ENCODE data around the gene ARPIN. TPM values are rescaled to one million over a fixed set of nuclear protein-coding genes. Genes with fewer than 3 reads are reported as not detected.
"Not testable (repeated sequence)": the region's sequence is repeated elsewhere in the genome, so short reads cannot be mapped to it uniquely, and the experiment has no call there.

The ARPIN gene
- total RNA-seq, 1 donor from 2014 or later: 20.4 TPM

GRCh38 chr15:89875741-89876140, 37.0 kb downstream of the ARPIN start:
- Mint-ChIP-seq H3K27me3 (no peaks in the 10 kb centered on the region), H3K9me3 (ENCODE audit: low read depth) (no peaks in the 10 kb centered on the region), H3K4me3 (ENCODE audit: low read depth) (no peak overlapping the region), H3K36me3 (ENCODE audit: insufficient read depth) (peaks cover 17% of the 10 kb centered on the region), H3K4me1 (ENCODE audit: low read depth) (no peaks in the 10 kb centered on the region), H3K27ac (no peak overlapping the region)
- DNase-seq (ENCODE audit: low spot score, unreplicated experiment): no peak
- no peak for TF ChIP-seq CTCF (IDR thresholded peaks at IDR 0.05; ENCODE audit: unreplicated experiment)

GRCh38 chr15:89874926-89875564, 37.7 kb downstream of the ARPIN start:
- Mint-ChIP-seq H3K4me1 (ENCODE audit: low read depth) (no peaks in the 10 kb centered on the region), H3K27ac (no peak overlapping the region), H3K36me3 (ENCODE audit: insufficient read depth) (peaks cover 24% of the 10 kb centered on the region), H3K9me3 (ENCODE audit: low read depth) (no peaks in the 10 kb centered on the region), H3K4me3 (ENCODE audit: low read depth) (no peak overlapping the region), H3K27me3 (no peaks in the 10 kb centered on the region)
- DNase-seq (ENCODE audit: low spot score, unreplicated experiment): peak; percentile 71
- TF ChIP-seq CTCF (IDR thresholded peaks at IDR 0.05; ENCODE audit: unreplicated experiment): peak; percentile 95

- no peaks in the 10 kb centered on the region for H3K4me1 Mint-ChIP-seq (ENCODE audit: low read depth)
- no peaks in the 10 kb centered on the region for H3K27me3 Mint-ChIP-seq
- TF ChIP-seq CTCF (IDR thresholded peaks at IDR 0.05; ENCODE audit: unreplicated experiment): no peak
- no peak overlapping the region for H3K27ac Mint-ChIP-seq
- H3K36me3 Mint-ChIP-seq (ENCODE audit: insufficient read depth): peaks cover 23% of the 10 kb centered on the region
- DNase-seq (ENCODE audit: low spot score, unreplicated experiment): no peak
- peaks cover 3% of the 10 kb centered on the region for H3K9me3 Mint-ChIP-seq (ENCODE audit: low read depth)
- no peak overlapping the region for H3K4me3 Mint-ChIP-seq (ENCODE audit: low read depth)
Measured at GRCh38 chr15:89870688-89871288, 42.0 kb downstream of the ARPIN start.

- Mint-ChIP-seq H3K27me3 (no peaks in the 10 kb centered on the region), H3K4me3 (ENCODE audit: low read depth) (no peak overlapping the region), H3K4me1 (ENCODE audit: low read depth) (peaks cover 1% of the 10 kb centered on the region), H3K36me3 (ENCODE audit: insufficient read depth) (peaks cover 27% of the 10 kb centered on the region), H3K9me3 (ENCODE audit: low read depth) (peaks cover 3% of the 10 kb centered on the region), H3K27ac (no peak overlapping the region)
- TF ChIP-seq CTCF (IDR thresholded peaks at IDR 0.05; ENCODE audit: unreplicated experiment): no peak
- DNase-seq (ENCODE audit: low spot score, unreplicated experiment): no peak
Measured at GRCh38 chr15:89870006-89870405, 42.7 kb downstream of the ARPIN start.

GRCh38 chr15:89869490-89869889, 43.3 kb downstream of the ARPIN start:
- H3K36me3 Mint-ChIP-seq (ENCODE audit: insufficient read depth): peaks cover 28% of the 10 kb centered on the region

More at GRCh38 chr15:89869490-89869889, 43.3 kb downstream of the ARPIN start:
- not testable (repeated sequence) for H3K27me3 Mint-ChIP-seq; H3K4me3 Mint-ChIP-seq (ENCODE audit: low read depth); H3K4me1 Mint-ChIP-seq (ENCODE audit: low read depth); DNase-seq (ENCODE audit: low spot score, unreplicated experiment); H3K9me3 Mint-ChIP-seq (ENCODE audit: low read depth)
- H3K27ac Mint-ChIP-seq: peak overlapping the region; percentile 58
